SKM-1 treated with dmso at 0.1 percent for 144 hours (cell line): ENCODE results near the gene ZBED1.
"Not testable (repeated sequence)": the region's sequence is repeated elsewhere in the genome, so short reads cannot be mapped to it uniquely, and the experiment has no call there.

Experiments
- DNase-seq: peaks from one replicate; lab custom pipeline; 2025; ENCODE audit not compliant: unreplicated experiment; lab: John Stamatoyannopoulos, UW

The ZBED1 gene

GRCh38 chrX:2500803-2501558, at the start of gene ZBED1, which contains the start of gene DHRSX:
ZBED1 (minus strand) TSS chrX:2500976; CDS start chrX:2490719, 10,257 bp downstream.
DHRSX (minus strand) TSS chrX:2500976; CDS start chrX:2500925, 51 bp downstream.
- DNase-seq = no peak

- DNase-seq = no peak
These were observed 49.1 kb upstream of the ZBED1 start for GRCh38 chrX:2549876-2550275.

GRCh38 chrX:2548711-2549423, 48.1 kb upstream of the ZBED1 start:
- DNase-seq = no peak

GRCh38 chrX:2547736-2548135, 47.0 kb upstream of the ZBED1 start:
- no peak for DNase-seq

- no peak for DNase-seq
These were observed 45.7 kb upstream of the ZBED1 start for GRCh38 chrX:2546496-2546895.

- DNase-seq = no peak
These were observed 44.4 kb upstream of the ZBED1 start for GRCh38 chrX:2545144-2545543.

- DNase-seq = no peak
These were observed 42.2 kb upstream of the ZBED1 start for GRCh38 chrX:2542826-2543521.

- DNase-seq = no peak
These were observed 40.8 kb upstream of the ZBED1 start for GRCh38 chrX:2541603-2542002.

GRCh38 chrX:2540426-2540947, 39.7 kb upstream of the ZBED1 start:
- DNase-seq = no peak

- no peak for DNase-seq
These were observed 38.8 kb upstream of the ZBED1 start for GRCh38 chrX:2539586-2539985.

- DNase-seq = no peak
These were observed 37.4 kb upstream of the ZBED1 start for GRCh38 chrX:2538031-2538757.

GRCh38 chrX:2536974-2537373, 36.2 kb upstream of the ZBED1 start:
- no peak for DNase-seq

GRCh38 chrX:2536141-2536540, 35.4 kb upstream of the ZBED1 start:
- DNase-seq = no peak

GRCh38 chrX:2534261-2535021, 33.7 kb upstream of the ZBED1 start:
- DNase-seq = not testable (repeated sequence)

GRCh38 chrX:2533424-2533823, 32.6 kb upstream of the ZBED1 start:
- no peak for DNase-seq

- DNase-seq = no peak
These were observed 25.6 kb upstream of the ZBED1 start for GRCh38 chrX:2526390-2526789.

GRCh38 chrX:2523911-2524310, 23.1 kb upstream of the ZBED1 start:
- no peak for DNase-seq

GRCh38 chrX:2521927-2522386, 21.2 kb upstream of the ZBED1 start:
- no peak for DNase-seq

GRCh38 chrX:2521092-2521926, 20.5 kb upstream of the ZBED1 start:
- DNase-seq = no peak
